Mammary epithelial cell (primary cell): ENCODE results near the gene PTPRJ.

Experiments used
- CTCF ChIP-seq, 2 donors: IDR thresholded peaks in 1 of 2; conservative IDR thresholded peaks in 1 of 2; 2 replicates each; pipeline ENCODE4 v1.5.1; 2011 to 2012; ENCODE audit warnings: inconsistent platforms in 2 of 2, low read length in 2 of 2, mild to moderate bottlenecking in 2 of 2, control low read depth in 1 of 2, low read depth in 1 of 2; ENCODE audit not compliant: insufficient read depth in 1 of 2; ENCODE audit errors: extremely low read depth in 1 of 2
- EZH2 ChIP-seq: IDR thresholded peaks from 2 replicates; pipeline ENCODE4 v1.6.1; 2012; ENCODE audit warnings: low read length, inconsistent platforms, borderline replicate concordance

GRCh38 chr11:47998733-47999359 lies 18.5 kb downstream of the PTPRJ start:
- no peak for TF ChIP-seq CTCF (conservative IDR thresholded peaks at IDR 0.05 in 1 of 2, IDR thresholded peaks at IDR 0.05 in 1 of 2; ENCODE audit: extremely low read depth in 1 of 2, insufficient read depth in 1 of 2, low read depth in 1 of 2, low read length in 2 of 2)
- TF ChIP-seq EZH2: no peak
